Natural killer cell (primary cell): ENCODE results near the gene OSBP2. TPM values are rescaled to one million over a fixed set of nuclear protein-coding genes. Genes with fewer than 3 reads are reported as not detected.

Experiments
- ATAC-seq, 3 donors: fragments of 150-1000 bp in 2 of 3; fragments of 200-7000 bp in 1 of 3; cut with Tn5 transposase; 1 replicate in 1 of 3; 2 replicates in 2 of 3; pipeline ENCODE4 v1.10.0; 2021; ENCODE audit warnings: mild to moderate bottlenecking in 2 of 3, moderate library complexity in 2 of 3
- DNase-seq, 2 donors: peaks; one replicate each; pipeline versions ENCODE4 v3.0.0 to v3.0.0-alpha.2; 2013 to 2021; ENCODE audit warnings: mixed read lengths in 1 of 2
- H3K27ac ChIP-seq: one replicate; pipeline ENCODE4 v1.5.1; 2013; ENCODE audit warnings: mild to moderate bottlenecking, low read length
- H3K27me3 ChIP-seq: one replicate; pipeline ENCODE4 v1.6.1; 2013; ENCODE audit warnings: low read length; ENCODE audit not compliant: control insufficient read depth, insufficient read depth
- H3K36me3 ChIP-seq: one replicate; pipeline ENCODE4 v1.6.1; 2013; ENCODE audit warnings: low read length; ENCODE audit not compliant: control insufficient read depth, insufficient read depth
- H3K4me1 ChIP-seq: one replicate; pipeline ENCODE4 v1.6.1; 2013; ENCODE audit warnings: low read length; ENCODE audit not compliant: control insufficient read depth, insufficient read depth
- H3K4me3 ChIP-seq: one replicate; pipeline ENCODE4 v1.5.1; 2013; ENCODE audit warnings: low read length
- H3K9me3 ChIP-seq: one replicate; pipeline ENCODE4 v1.6.1; 2013; ENCODE audit warnings: low read length; ENCODE audit not compliant: control insufficient read depth, insufficient read depth
- H3K27ac Mint-ChIP-seq, 2 donors: one replicate each; pipeline ENCODE4 v1.8.0; 2022; ENCODE audit warnings: mild to moderate bottlenecking in 2 of 2, mixed read lengths in 2 of 2, moderate library complexity in 1 of 2
- H3K27me3 Mint-ChIP-seq, 2 donors: one replicate each; pipeline ENCODE4 v1.8.0; 2022; ENCODE audit warnings: low read depth in 2 of 2, mixed read lengths in 2 of 2
- H3K36me3 Mint-ChIP-seq: one replicate; pipeline ENCODE4 v1.8.0; 2022; ENCODE audit warnings: mixed read lengths
- H3K4me1 Mint-ChIP-seq, 2 donors: one replicate each; pipeline ENCODE4 v1.8.0; 2022; ENCODE audit warnings: mixed read lengths in 2 of 2
- H3K4me3 Mint-ChIP-seq: one replicate; pipeline ENCODE4 v1.8.0; 2022; ENCODE audit warnings: mild to moderate bottlenecking, moderate library complexity, mixed read lengths
- H3K9me3 Mint-ChIP-seq, 2 donors: one replicate each; pipeline ENCODE4 v1.8.0; 2022; ENCODE audit warnings: mixed read lengths in 2 of 2
- CTCF ChIP-seq: fragments of 200-600 bp; IDR thresholded peaks from one replicate; pipeline ENCODE4 v1.8.0; 2022; ENCODE audit warnings: antibody characterized with exemption
- WGBS: methylation state at CpG from one replicate; pipeline ENCODE4 v1.1.7; 2013; ENCODE audit warnings: missing lambda C conversion rate; ENCODE audit not compliant: insufficient coverage; 5-methylcytosine and 5-hydroxymethylcytosine counted together
- intact Hi-C: fragments of 100-400 bp; cut with micrococcal nuclease; formaldehyde crosslinking; loops from one replicate; pipeline ENCODE4 v1.14.2; 2022
- total RNA-seq, 4 donors: library from RNA; stranded (reverse); fragments of 120-200 nt in 1 of 4; gene quantifications; one replicate each; pipeline versions ENCODE4 v1.2.3 to v1.2.4, GENCODE V29; 2013 to 2022

Gene OSBP2
- total RNA-seq, 3 donors from 2014 or later (not counting 1 experiment from before 2014, with no cell fraction given) = 0.65 to 1.2 (median 0.79) TPM

GRCh38 chr22:30873661-30874060, 179.0 kb downstream of the OSBP2 start:
- no peak overlapping the region for H3K27ac Mint-ChIP-seq
- H3K27ac ChIP-seq = no peak overlapping the region
- H3K36me3 ChIP-seq = no peaks in the 10 kb centered on the region
- DNase-seq (no peak), ATAC-seq (no peak)
- intact Hi-C loops = no loop called here
- no peaks in the 10 kb centered on the region for H3K27me3 Mint-ChIP-seq
- WGBS = 89% methylated on average over 4 of the region's 7 CpGs
- no peaks in the 10 kb centered on the region for H3K9me3 ChIP-seq
- no peak overlapping the region for H3K4me3 Mint-ChIP-seq
- no peaks in the 10 kb centered on the region for H3K9me3 Mint-ChIP-seq
- H3K36me3 Mint-ChIP-seq = no peaks in the 10 kb centered on the region
- H3K4me3 ChIP-seq = no peak overlapping the region
- TF ChIP-seq CTCF = no peak
- no peaks in the 10 kb centered on the region for H3K27me3 ChIP-seq
- H3K4me1 Mint-ChIP-seq = no peaks in the 10 kb centered on the region
- H3K4me1 ChIP-seq = no peaks in the 10 kb centered on the region

- no peak for DNase-seq
- H3K9me3 ChIP-seq = no peaks in the 10 kb centered on the region
- TF ChIP-seq CTCF = no peak
- Mint-ChIP-seq H3K4me1 (no peaks in the 10 kb centered on the region), H3K4me3 (no peak overlapping the region), H3K9me3 (no peaks in the 10 kb centered on the region), H3K36me3 (no peaks in the 10 kb centered on the region), H3K27ac (no peak overlapping the region), H3K27me3 (no peaks in the 10 kb centered on the region)
- H3K4me1 ChIP-seq = no peaks in the 10 kb centered on the region
- no peak overlapping the region for H3K27ac ChIP-seq
- H3K36me3 ChIP-seq = no peaks in the 10 kb centered on the region
- H3K27me3 ChIP-seq = no peaks in the 10 kb centered on the region
- 84% methylated on average over 21 of the region's 21 CpGs for WGBS
- intact Hi-C loops = no loop called here
- ATAC-seq = no peak
- no peak overlapping the region for H3K4me3 ChIP-seq
These were observed 180.0 kb downstream of the OSBP2 start for GRCh38 chr22:30874431-30875370.

- H3K27ac ChIP-seq = no peak overlapping the region
- no peak overlapping the region for H3K4me3 ChIP-seq
- no peak for DNase-seq
- no peaks in the 10 kb centered on the region for H3K27me3 ChIP-seq
- H3K36me3 ChIP-seq = no peaks in the 10 kb centered on the region
- TF ChIP-seq CTCF = no peak
- Mint-ChIP-seq H3K4me3 (no peak overlapping the region), H3K27me3 (no peaks in the 10 kb centered on the region), H3K9me3 (no peaks in the 10 kb centered on the region), H3K27ac (no peak overlapping the region), H3K4me1 (no peaks in the 10 kb centered on the region), H3K36me3 (no peaks in the 10 kb centered on the region)
- no peaks in the 10 kb centered on the region for H3K9me3 ChIP-seq
- intact Hi-C loops = no loop called here
- WGBS = 89% methylated on average over 17 of the region's 17 CpGs
- no peaks in the 10 kb centered on the region for H3K4me1 ChIP-seq
- ATAC-seq = no peak
These were observed 181.0 kb downstream of the OSBP2 start for GRCh38 chr22:30875481-30876215.
